IMR-90 (cell line): ENCODE results near the gene PCARE. TPM values are rescaled to one million over a fixed set of nuclear protein-coding genes. Genes with fewer than 3 reads are reported as not detected.

ENCODE experiments used
- ATAC-seq: fragments of 200-7000 bp; cut with Tn5 transposase; 2 replicates; pipeline ENCODE4 v1.9.1; 2020; ENCODE audit warnings: low read depth, mild to moderate bottlenecking, moderate library complexity
- BruUV-seq: library from RNA; stranded (reverse); fragments of 400-500 nt; replicated peaks from 2 replicates; lab custom pipeline; 2021; lab: Mats Ljungman, UMichigan
- CTCF ChIA-PET: fragments of 300-600 bp; formaldehyde crosslinking; extraction: SDS; loops from one replicate; lab custom pipeline; 2021; ENCODE audit warnings: antibody characterized with exemption; lab: Yijun Ruan, JAX
- POLR2A ChIA-PET: fragments of 300-600 bp; sonication (Branson Sonifier 250); formaldehyde crosslinking; loops from one replicate; lab custom pipeline; 2022; ENCODE audit warnings: antibody characterized with exemption; ENCODE audit not compliant: unreplicated experiment; lab: Charles Lee
- DNase-seq: peaks from one replicate; pipeline ENCODE4 v3.0.0; 2013
- H2AFZ ChIP-seq: replicated peaks from 2 replicates; pipeline ENCODE3; 2013; ENCODE audit warnings: low read length, mild to moderate bottlenecking; ENCODE audit not compliant: poor library complexity
- H2AK5ac ChIP-seq: 2 replicates; pipeline ENCODE4 v1.6.1; 2013; ENCODE audit warnings: low read depth, low read length, inconsistent platforms
- H2AK9ac ChIP-seq: replicated peaks from 2 replicates; pipeline ENCODE3; 2013; ENCODE audit warnings: mild to moderate bottlenecking, low read depth, low read length, moderate library complexity; ENCODE audit not compliant: poor library complexity
- H2BK120ac ChIP-seq: 2 replicates; pipeline ENCODE4 v1.6.1; 2013; ENCODE audit warnings: low read depth, low read length, inconsistent platforms
- H2BK15ac ChIP-seq: 3 replicates; pipeline ENCODE4 v1.6.1; 2013; ENCODE audit warnings: low read depth, low read length, inconsistent platforms
- H2BK20ac ChIP-seq: 2 replicates; pipeline ENCODE4 v1.6.1; 2013; ENCODE audit warnings: low read depth, mild to moderate bottlenecking, inconsistent platforms, low read length, moderate library complexity
- H2BK5ac ChIP-seq: 2 replicates; pipeline ENCODE4 v1.6.1; 2013; ENCODE audit warnings: mild to moderate bottlenecking, low read depth, low read length, inconsistent platforms; ENCODE audit not compliant: poor library complexity, severe bottlenecking
- H3K14ac ChIP-seq: replicated peaks from 2 replicates; pipeline ENCODE4 v1.6.1; 2013; ENCODE audit warnings: low read depth, low read length, inconsistent platforms
- H3K18ac ChIP-seq: 2 replicates; pipeline ENCODE4 v1.6.1; 2013; ENCODE audit warnings: low read depth, low read length, control low read depth
- H3K23ac ChIP-seq: 2 replicates; pipeline ENCODE4 v1.6.1; 2013; ENCODE audit warnings: low read depth, low read length, inconsistent platforms
- H3K27ac ChIP-seq: 2 replicates; pipeline ENCODE4 v1.5.1; 2013; ENCODE audit warnings: mild to moderate bottlenecking, control low read depth, low read length; ENCODE audit not compliant: insufficient read depth
- H3K27me3 ChIP-seq: 2 replicates; pipeline ENCODE4 v1.6.1; 2013; ENCODE audit warnings: low read length; ENCODE audit not compliant: control insufficient read depth, insufficient read depth
- H3K36me3 ChIP-seq: 2 replicates; pipeline ENCODE4 v1.6.1; 2013; ENCODE audit warnings: low read length, mixed read lengths; ENCODE audit not compliant: control insufficient read depth, insufficient read depth
- H3K4ac ChIP-seq: 2 replicates; pipeline ENCODE4 v1.6.1; 2013; ENCODE audit warnings: low read depth, low read length, inconsistent platforms
- H3K4me1 ChIP-seq: 2 replicates; pipeline ENCODE4 v1.6.1; 2013; ENCODE audit warnings: low read length, mixed read lengths; ENCODE audit not compliant: control insufficient read depth, insufficient read depth
- H3K4me2 ChIP-seq: 2 replicates; pipeline ENCODE4 v1.6.1; 2013; ENCODE audit warnings: low read depth, mild to moderate bottlenecking, control low read depth, low read length, moderate library complexity
- H3K4me3 ChIP-seq: 2 replicates; pipeline ENCODE4 v1.5.1; 2013; ENCODE audit warnings: low read depth, mild to moderate bottlenecking, control low read depth, low read length, moderate library complexity; ENCODE audit not compliant: insufficient read depth
- H3K56ac ChIP-seq: 2 replicates; pipeline ENCODE4 v1.6.1; 2013; ENCODE audit warnings: low read length, inconsistent platforms; ENCODE audit not compliant: insufficient read depth; ENCODE audit errors: extremely low read depth
- H3K79me1 ChIP-seq, 2 experiments: 2 replicates each; pipeline ENCODE4 v1.6.1; 2013; ENCODE audit warnings: low read length in 2 of 2, inconsistent platforms in 1 of 2, low read depth in 1 of 2
- H3K9ac ChIP-seq: 2 replicates; pipeline ENCODE4 v1.6.1; 2013; ENCODE audit warnings: low read depth, low read length, control low read depth
- H3K9me1 ChIP-seq: 2 replicates; pipeline ENCODE4 v1.6.1; 2013; ENCODE audit warnings: low read length, inconsistent platforms; ENCODE audit not compliant: insufficient read depth
- H3K9me3 ChIP-seq: 2 replicates; pipeline ENCODE4 v1.6.1; 2013; ENCODE audit warnings: low read length; ENCODE audit not compliant: control insufficient read depth, insufficient read depth
- H4K20me1 ChIP-seq: 2 replicates; pipeline ENCODE4 v1.6.1; 2013; ENCODE audit warnings: low read length, inconsistent platforms; ENCODE audit not compliant: insufficient read depth
- H4K5ac ChIP-seq: 2 replicates; pipeline ENCODE4 v1.6.1; 2013; ENCODE audit warnings: mild to moderate bottlenecking, low read depth, low read length, control low read depth
- H4K8ac ChIP-seq, 2 experiments: 2 replicates each; pipeline ENCODE4 v1.6.1; 2013; ENCODE audit warnings: low read depth in 2 of 2, low read length in 2 of 2, control low read depth in 1 of 2, inconsistent platforms in 1 of 2
- H4K91ac ChIP-seq: 2 replicates; pipeline ENCODE4 v1.6.1; 2013; ENCODE audit warnings: low read depth, low read length, inconsistent platforms; ENCODE audit not compliant: insufficient read depth
- CEBPB ChIP-seq: IDR thresholded peaks from 2 replicates; pipeline ENCODE4 v1.6.1; 2012; ENCODE audit warnings: low read depth, low read length, improper control_type of control experiment
- ELK1 ChIP-seq: fragments of 150-350 bp; IDR thresholded peaks from 2 replicates; pipeline ENCODE4 v1.6.1; 2016; ENCODE audit warnings: low read depth, mild to moderate bottlenecking, low read length, moderate library complexity, borderline replicate concordance
- RAD21 ChIP-seq: IDR thresholded peaks from 2 replicates; pipeline ENCODE4 v1.6.1; 2012; ENCODE audit warnings: low read length, improper control_type of control experiment
- WGBS, 2 experiments: methylation state at CpG; one replicate each; pipeline versions ENCODE4 v1.1.5 to v1.1.7; 2013; ENCODE audit warnings: missing lambda C conversion rate in 2 of 2; ENCODE audit not compliant: insufficient read length in 1 of 2; ENCODE audit errors: extremely low coverage in 2 of 2; 5-methylcytosine and 5-hydroxymethylcytosine counted together
- dilution Hi-C: fragments of 300-500 bp; cut with HindIII; formaldehyde crosslinking; loops from one replicate; pipeline ENCODE4 v1.14.3; 2018; ENCODE audit warnings: low sequenced_read_pairs; ENCODE audit not compliant: unreplicated experiment
- in situ Hi-C: fragments of 300-500 bp; cut with MboI; formaldehyde crosslinking; loops from 3 replicates; pipeline ENCODE4 v1.14.3; 2019; ENCODE audit warnings: low sequenced_read_pairs, inconsistent platforms, mixed read lengths
- intact Hi-C: fragments of 100-400 bp; cut with micrococcal nuclease; formaldehyde crosslinking; loops from 2 replicates; pipeline ENCODE4 v1.10.0; 2022
- polyA plus RNA-seq, 3 experiments: library from polyadenylated mRNA; depleted of rRNA; stranded (reverse); fragments of >200 nt; gene quantifications; 2 replicates each; pipeline ENCODE4 v1.2.3, GENCODE V29; 2012; ENCODE audit warnings: low replicate concordance in 1 of 3
- total RNA-seq: library from RNA; depleted of rRNA; stranded (reverse); fragments of >200 nt; gene quantifications from 2 replicates; pipeline ENCODE4 v1.2.3, GENCODE V29; 2012
- TF ChIP-seq, protein P1 (sequence below): conservative IDR thresholded peaks from 2 replicates; pipeline ENCODE4 v1.5.1; 2012; ENCODE audit warnings: mild to moderate bottlenecking, low read depth, low read length, improper control_type of control experiment

PCARE gene
- total and polyA plus RNA-seq, 2 of the 4 experiments (the other 2 are of a cell fraction): not detected

GRCh38 chr2:29110916-29111535 lies 36.7 kb upstream of the PCARE start:
- Histone ChIP-seq H3K9me3 (no peaks in the 10 kb centered on the region), H3K14ac (0 out of 2 replicates have a peak overlapping the region, but pooled peaks have one; percentile 3), H3K79me1 (peaks cover 0 to 12% of the 10 kb centered on the region in 2 experiments; a peak in 2 of 4 replicates), H3K56ac (no peak overlapping the region), H3K27me3 (no peaks in the 10 kb centered on the region), H2AK9ac (no peak overlapping the region), H4K8ac (no peak overlapping the region), H2BK120ac (peak overlapping the region; percentile 32), H2BK15ac (peak overlapping the region; percentile 70; the same call in 2 of the 3 replicates), H2BK20ac (peak overlapping the region; percentile 65), H4K20me1 (no peaks in the 10 kb centered on the region), H2AK5ac (0 out of 2 replicates have a peak overlapping the region, but pooled peaks have one; percentile 15), H3K4me2 (no peak overlapping the region), H3K4me3 (no peak overlapping the region), H4K5ac (no peak overlapping the region), H3K4me1 (peaks cover 28% of the 10 kb centered on the region), H2AFZ (no peak overlapping the region), H3K4ac (no peak overlapping the region), H3K9me1 (peaks cover 11% of the 10 kb centered on the region), H4K91ac (no peak overlapping the region), H3K36me3 (no peaks in the 10 kb centered on the region), H2BK5ac (no peak overlapping the region), H3K27ac (no peak overlapping the region), H3K23ac (peak overlapping the region; percentile 38; the same call in 1 of the 2 replicates), H3K18ac (no peak overlapping the region), H3K9ac (no peak overlapping the region)
- in situ Hi-C loops (no loop called here), intact Hi-C loops (loop anchor here (5.0 kb wide), 1 partner anchor 129 kb away; the partner anchor contains the start of gene TOGARAM2), dilution Hi-C loops (no loop called here)
- POLR2A ChIA-PET: no interaction called here
- peak; percentile 36 for DNase-seq
- WGBS, 2 experiments: 83% methylated on average over 2 of the region's 4 CpGs; no CpG with 5 or more reads in 1 of the 2 experiments
- TF ChIP-seq, protein P1, sequence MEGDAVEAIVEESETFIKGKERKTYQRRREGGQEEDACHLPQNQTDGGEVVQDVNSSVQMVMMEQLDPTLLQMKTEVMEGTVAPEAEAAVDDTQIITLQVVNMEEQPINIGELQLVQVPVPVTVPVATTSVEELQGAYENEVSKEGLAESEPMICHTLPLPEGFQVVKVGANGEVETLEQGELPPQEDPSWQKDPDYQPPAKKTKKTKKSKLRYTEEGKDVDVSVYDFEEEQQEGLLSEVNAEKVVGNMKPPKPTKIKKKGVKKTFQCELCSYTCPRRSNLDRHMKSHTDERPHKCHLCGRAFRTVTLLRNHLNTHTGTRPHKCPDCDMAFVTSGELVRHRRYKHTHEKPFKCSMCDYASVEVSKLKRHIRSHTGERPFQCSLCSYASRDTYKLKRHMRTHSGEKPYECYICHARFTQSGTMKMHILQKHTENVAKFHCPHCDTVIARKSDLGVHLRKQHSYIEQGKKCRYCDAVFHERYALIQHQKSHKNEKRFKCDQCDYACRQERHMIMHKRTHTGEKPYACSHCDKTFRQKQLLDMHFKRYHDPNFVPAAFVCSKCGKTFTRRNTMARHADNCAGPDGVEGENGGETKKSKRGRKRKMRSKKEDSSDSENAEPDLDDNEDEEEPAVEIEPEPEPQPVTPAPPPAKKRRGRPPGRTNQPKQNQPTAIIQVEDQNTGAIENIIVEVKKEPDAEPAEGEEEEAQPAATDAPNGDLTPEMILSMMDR: no peak
- TF ChIP-seq RAD21: no peak
- no peak for TF ChIP-seq ELK1
- TF ChIP-seq CEBPB: no peak
- BruUV-seq: no TSS peak
- CTCF ChIA-PET: no interaction called here
- ATAC-seq: no peak
